Amygdala (tissue), 56 donors: ENCODE data around the gene ACTN2.
A peak's percentile ranks its signal among the peaks of the same experiment; 100 is the strongest.

Source experiments
- DNase-seq, 56 donors: peaks; one replicate each; lab custom pipeline; 2025; lab: John Stamatoyannopoulos, UW

Gene ACTN2

DNA sequence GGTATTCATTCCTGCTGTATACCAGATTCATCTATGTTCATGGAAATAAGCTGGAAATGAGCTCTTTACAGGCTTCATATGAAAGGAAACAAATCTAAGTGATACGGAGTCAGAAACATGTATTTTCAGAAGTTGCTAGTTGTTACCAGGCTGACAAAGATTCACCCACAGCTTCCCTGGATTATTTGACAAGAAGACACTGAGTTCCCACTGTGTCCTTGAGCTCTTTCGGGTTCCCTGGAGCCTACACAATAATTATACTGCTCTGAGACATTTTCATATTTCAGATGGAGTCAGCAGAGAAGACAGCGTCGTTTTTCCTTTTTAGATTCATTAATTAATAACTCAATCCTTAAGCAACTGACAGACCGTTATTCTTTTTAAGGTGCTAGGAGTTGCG lies 79.5 kb downstream of the ACTN2 start:
- DNase-seq: no peak

DNA sequence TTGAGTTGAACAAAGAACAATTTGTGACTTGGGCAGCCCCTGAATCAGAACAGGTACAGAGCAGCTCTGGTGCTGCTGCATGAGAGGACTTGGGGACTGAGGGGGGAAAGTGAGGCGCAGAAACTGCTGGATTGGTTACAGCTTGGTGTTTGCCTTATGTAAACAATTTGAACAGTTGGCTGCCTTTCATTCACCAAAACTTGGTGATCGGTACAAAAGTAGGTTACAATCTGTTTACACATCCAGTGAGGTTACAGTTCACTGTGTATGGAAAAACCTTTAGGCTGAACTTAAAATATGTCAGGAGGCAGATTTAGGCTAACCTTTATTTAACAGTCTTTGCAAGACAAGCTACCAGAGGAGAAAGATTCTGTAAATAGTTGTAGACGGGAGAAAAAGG lies 80.2 kb downstream of the ACTN2 start:
- no peak for DNase-seq

DNA sequence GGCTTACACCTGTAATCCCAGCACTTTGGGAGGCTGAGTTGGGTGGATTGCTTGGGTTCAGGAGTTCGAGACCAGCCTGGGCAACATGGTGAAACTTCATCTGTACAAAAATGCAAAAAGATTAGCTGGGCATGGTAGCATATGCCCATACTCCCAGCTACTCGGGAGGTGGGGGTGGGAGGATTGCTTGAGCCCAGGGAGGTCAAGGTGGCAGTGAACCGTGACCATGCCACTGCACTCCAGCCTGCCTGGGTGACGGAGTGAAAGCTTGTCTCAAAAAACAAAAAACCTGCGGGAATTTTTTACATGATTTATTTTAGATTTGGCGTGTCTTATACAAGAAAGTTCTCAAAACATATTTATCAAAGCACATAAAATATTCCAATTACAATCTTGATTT lies 81.0 kb downstream of the ACTN2 start:
- no peak for DNase-seq

DNA sequence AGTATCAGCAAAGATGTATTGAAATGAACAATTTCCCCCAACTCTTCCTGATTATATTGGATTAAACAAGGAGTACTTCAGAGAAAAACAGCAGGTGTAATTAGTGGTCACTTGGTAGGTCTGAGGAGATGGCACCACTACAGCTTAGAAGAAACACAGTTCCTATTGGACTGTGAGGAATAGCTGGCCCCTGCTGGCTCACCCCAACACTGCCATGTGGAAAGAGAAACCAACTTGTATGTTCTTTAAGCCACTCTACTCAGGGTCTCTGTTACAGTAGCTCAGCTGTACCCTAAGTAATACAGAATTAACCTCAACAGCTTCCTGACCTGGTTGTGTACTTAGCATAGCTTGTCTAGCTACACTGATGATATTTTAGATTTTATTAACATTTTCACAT lies 82.3 kb downstream of the ACTN2 start:
- DNase-seq: no peak

DNA sequence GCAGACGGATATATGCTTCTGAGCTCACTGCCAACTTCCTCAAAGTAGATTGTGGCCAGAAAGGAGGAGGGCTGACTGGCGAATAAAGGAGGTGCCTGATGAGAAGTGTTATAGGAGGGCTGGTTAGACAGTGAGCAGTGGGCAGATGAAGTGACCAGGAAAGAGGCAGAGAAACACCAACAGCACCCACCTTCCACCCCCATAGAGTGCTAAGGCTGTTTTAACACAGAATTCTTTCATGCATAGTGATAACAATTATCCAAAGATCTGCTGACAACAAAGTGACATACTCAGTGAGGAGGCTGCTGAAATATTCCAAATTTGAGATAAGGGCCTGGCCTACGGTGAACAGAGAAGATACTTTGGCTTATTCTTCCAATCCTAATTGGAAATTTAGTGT lies 87.6 kb downstream of the ACTN2 start:
- DNase-seq: no peak

DNA sequence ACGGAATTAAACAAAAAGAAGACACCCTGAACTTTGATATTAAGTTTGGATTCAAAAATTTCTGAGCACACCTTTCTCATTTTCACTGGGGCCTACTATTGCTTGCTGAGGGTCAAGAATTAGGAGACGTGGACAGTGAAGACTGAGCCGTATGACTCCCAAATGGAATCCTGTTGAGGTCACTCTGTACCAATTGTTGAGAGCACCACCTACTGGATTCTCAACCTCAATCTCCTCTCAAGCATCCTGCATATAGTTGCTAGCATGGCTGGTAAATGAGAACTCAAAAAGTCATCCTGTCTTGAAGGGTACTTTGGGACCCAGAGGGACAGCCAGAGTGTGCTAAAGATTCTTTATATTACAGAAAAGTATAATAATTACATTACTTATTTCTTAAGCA lies 88.6 kb downstream of the ACTN2 start:
- no peak for DNase-seq

DNA sequence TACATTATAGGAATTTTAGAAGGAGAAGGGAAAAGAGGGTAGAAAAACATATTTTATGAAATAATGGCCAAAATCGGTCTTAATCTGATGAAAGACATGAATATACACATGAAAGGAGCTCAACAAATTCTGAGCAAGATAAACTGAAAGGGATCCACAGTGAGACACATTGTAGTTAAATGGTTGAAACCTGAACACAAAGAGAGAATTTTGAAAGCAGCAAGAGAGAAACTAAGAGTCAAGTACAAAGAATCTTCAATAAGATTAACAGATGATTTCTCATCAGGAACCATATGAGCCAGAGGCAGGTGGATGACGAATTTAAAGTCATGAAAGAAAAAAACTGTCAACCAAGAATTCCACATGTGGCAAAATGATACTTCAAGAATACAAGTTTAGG lies 93.0 kb downstream of the ACTN2 start:
- no peak for DNase-seq

DNA sequence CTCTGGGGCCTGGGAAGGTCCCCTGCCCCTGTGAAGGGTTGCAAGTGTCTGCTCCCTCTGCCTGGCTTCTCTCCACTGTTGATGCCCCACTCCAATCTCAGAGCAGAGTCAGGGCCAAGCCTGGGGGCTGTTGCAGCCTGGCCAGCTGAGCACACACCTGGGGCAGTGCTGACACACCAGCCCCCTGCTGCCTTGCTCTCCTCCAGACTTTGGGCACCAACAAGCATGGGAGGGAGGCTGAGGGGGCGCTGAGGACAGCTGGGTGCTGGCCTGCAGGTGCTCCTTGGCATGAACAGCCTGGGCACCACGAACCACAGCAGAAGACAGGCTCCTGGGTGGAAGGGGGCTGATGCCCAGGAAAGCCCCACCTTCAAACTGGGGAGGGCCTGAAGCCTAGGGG lies 99.2 kb downstream of the ACTN2 start:
- no peak for DNase-seq

DNA sequence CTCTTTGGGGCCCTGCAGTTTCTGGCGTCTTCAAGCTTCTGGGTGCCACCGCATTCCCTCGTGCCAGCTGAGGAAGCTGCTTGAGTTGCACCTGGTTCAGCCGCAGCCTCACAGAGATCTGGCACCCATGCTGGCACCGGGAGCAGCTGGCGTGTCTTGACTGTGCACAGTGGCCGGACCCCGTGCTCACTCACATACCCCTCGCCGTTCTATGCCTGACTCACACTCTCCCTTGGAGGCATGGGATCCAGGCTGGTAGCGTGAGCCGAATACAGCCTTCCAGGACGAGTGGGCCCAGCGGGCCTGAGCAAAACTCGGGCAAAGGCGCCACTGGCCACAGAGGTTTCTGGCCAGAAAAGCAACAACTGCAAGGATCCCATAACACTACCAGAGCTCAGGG lies 100.2 kb downstream of the ACTN2 start:
- DNase-seq: no peak

DNA sequence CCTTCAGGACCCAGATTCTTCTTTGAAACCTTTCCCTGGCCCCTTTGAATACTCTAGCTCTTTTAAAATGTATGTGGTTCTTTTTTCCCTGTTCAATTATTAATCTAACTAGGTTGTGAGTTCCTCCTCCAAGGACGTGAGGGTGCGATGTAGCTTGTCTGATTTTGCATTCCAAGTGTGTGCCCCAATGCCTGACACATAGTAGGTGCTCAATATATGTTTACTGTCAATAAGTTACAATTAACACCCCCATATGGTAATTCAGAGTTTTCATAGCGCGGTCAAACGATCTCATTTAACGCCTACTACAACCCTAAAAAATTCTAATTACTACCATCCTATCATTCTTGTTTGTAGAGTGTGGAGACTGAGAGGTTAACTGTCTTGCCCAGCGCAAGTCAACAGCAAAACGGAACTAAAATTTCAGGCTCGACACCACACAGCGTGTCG lies 108.3 kb downstream of the ACTN2 start:
- no peak for DNase-seq

DNA sequence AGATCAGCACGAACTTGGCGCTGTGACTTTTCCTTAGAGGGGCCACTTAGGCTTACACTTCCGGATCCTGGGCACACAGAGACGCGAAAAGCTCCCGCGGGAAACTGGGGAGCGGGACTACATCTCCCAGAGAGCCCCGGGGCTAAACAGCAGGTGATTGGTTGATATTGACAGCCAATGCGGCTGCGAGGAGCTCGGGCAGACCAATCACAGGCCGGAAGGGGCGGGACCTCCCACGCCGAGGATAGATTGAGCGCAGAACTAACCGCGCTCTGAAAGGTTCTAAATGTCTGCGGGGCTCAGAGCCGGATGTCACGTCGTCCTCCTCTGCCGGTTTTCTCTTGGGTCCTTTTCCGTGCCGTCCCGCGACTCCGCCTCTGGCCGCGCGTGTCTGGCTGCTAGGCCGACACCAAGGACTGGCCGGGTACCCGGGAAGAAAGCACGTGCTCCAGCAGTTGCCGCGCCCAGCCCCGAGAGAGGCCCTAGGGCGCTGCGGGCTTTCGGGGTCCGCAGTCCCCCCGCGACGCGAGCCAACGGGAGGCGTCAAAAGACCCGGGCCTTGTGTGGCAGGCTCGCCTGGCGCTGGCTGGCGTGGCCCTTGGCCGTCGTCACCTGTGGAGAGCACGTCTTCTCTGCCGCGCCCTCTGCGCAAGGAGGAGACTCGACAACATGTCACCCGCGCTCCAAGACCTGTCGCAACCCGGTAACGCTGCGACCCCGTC lies 108.9 kb downstream of the ACTN2 start, which contains the start of gene MTR:
Gene MTR, plus strand, starts transcription at position 258 of the 722 bp plus-strand sequence. Its CDS starts 412 bp downstream, at position 670.
- DNase-seq: peak; percentile 82 to 99 (median 96)

DNA sequence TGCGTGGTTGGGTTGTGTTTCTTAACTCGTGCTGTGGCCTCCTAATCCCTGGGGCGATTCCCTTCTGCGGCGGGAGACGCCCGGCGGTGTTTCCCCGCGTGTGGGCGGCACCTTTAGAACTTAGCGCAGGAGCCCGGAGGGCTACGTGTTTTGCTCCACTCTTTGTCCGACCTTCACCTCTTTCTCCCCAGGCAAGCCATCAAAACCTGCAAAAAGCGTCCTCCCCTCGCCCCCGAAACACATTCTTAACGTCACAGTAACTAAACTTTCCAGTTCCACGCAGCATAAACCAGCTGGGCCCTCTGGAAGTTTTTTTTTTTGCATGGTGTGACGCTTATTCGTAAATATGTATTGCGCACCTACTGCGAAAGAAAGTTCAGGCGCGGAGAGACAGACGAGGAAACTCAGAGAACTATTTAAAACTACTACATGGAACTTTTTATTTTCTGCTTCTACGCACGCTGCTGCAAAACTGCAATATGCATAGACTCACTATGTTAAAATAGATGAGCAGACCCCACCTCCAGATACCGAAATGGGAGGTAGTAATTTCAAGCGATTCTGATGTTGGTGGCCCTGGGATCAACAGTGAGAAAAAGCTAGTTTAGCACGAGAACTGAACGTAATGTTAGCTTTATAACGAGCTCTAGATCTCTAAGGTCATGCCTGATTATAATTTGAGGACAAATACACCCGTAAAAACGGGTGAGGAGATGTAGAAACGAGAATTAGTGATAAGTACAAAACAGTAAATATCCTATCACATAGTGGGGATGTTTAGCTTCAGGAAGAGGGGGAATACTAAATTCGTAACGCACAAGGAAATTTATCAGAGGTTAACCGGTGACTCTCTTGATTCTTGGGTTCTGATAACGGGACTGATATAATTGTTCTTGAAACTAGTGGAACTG lies 109.7 kb downstream of the ACTN2 start:
- DNase-seq: peak in 4 of 56 donors; percentile 23 to 36 (median 32)

DNA sequence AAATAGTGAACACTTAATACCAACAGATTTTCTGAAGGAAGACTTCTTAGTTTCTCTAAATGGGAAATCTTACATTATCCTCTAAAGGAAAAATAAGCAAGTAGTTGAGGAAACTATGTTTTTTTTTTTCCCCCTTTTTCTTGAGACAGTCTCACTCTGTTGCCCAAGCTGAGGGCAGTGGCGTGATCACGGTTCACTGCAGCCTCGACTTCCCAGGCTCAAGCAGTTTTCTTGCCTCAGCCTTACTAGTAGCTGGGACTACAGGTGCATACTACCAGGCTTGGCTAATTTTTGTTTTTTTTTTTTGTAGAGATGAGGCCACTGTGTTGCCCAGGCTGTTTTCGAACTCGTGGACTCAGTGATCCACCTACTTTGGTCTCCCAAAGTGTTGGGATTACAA lies 112.7 kb downstream of the ACTN2 start:
- DNase-seq: no peak

DNA sequence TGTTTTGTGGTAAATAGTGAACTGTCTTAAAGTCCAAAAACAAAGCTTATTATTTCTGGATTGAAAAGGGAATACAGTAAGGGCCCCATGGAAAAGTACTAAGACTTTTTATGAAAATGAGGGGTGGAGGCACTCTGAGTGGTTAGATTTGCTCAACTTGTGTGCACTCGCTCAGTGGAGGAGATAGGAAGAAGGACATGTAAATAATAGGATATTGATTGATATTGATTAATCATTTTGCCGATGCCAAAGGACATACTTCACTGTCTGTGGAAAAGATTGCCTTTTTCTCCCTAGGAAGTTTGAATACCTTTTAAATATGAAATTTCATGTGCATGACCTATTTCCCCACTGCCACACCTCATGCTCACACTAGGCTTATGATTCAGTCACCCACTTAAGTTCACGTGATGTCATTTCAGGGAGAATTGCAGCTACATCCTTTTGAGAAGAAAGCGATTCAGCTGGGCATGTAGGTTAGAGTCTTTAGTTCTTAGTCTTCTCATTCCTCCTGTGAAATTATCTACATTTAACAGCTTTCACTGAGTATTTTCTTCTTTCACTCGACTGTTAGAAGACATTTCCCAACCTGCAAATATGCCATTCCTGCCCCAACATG lies 113.8 kb downstream of the ACTN2 start:
- no peak for DNase-seq

DNA sequence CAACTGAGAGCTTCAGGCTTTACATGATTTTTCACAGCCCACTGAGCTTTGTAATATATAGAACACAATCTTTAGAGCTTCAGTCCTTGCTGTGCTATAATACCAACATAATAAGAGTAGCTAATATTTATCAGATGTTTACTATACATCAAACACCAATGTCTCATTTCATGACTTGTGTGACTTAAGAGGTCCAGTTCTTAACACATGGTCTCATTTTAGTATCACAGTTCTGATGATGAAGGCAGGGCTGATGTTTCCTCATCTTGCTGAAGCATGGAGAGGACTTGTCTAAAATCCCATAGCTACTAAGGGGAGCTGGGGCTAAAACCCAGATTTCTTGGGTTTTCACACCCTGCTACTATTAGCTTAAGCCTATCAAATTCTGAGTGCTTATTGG lies 114.3 kb downstream of the ACTN2 start:
- DNase-seq: no peak

DNA sequence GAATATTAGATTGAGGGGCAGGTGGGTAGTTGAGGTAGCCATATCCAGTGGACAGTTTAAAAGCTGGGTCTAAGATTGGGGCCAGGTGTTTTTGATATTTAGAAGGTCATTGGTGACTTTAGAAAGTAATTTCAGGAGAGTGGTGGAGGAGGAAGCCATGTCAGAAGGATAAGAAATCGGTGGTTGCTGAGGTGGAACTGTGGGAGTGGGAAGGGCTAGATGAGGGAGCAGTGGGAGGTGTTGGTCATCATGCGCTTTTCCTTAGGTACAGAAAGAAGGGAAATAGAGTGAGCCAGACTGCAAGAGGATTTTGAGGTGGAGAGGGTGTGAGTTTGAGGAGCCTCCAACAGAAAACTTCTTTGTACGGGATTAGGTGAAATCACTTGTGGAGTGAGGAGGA lies 116.0 kb downstream of the ACTN2 start:
- DNase-seq: no peak

DNA sequence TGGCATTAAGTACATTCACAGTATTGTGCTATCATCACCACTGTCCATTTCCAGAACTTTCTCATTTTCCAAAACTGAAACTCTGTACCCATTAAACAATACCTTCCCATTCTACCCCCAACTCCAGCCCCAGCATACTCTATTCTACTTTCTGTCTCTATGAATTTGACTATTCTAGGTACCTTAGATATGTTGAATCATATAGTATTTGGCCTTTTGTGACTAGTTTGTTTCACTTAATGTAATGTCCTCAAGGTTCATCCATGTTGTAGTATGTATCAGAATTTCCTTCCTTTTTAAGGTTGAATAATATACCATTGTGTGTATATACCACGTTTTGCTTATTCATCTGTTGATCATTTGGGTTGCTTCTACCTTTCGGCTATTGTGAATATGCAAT lies 120.3 kb downstream of the ACTN2 start:
- DNase-seq: no peak

DNA sequence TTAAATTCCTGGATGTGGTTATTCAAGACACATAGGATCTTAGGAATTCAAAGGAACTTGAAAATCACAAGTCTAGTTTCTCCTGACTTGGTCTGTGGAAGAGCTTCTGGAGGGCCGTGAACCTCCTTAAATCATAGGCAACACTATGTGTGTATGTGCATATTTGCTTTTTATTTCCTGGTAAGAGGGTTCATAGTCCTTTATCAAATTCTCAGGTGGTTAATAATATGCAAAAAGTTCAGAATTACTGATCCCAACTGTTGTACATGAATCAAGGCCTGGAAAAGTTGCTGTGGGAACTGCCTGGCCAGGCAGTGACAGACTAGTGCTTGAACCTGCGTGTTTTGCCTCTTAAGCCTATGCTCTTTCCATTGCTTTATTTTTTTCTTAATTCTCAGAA lies 121.7 kb downstream of the ACTN2 start:
- DNase-seq: no peak

DNA sequence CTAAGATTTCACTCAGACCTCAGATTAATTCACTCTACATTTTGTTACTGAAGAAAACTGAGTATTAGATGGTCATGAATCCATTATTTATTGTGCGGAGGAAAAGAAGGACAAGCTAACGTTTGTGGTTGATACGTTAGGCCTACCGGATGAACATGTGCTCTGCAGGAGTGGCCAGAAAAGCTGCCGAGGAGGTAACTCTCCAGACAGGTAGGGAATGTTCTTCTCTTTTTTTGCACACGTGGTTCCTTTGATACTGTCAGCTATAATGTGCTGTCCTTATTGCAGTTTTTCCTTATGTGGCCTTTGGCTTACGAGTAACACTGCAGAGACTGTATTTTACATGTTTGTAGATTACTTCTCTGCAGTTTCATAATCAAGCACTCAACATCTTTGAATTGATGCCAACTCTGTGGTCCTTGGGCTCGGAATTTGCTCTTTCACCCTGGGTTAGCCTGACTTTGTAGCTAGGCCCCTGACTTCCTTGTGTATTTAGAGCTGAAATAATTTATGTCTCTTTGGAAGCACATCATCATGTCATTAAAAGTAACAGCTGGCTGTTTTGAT lies 122.3 kb downstream of the ACTN2 start:
- DNase-seq: no peak

DNA sequence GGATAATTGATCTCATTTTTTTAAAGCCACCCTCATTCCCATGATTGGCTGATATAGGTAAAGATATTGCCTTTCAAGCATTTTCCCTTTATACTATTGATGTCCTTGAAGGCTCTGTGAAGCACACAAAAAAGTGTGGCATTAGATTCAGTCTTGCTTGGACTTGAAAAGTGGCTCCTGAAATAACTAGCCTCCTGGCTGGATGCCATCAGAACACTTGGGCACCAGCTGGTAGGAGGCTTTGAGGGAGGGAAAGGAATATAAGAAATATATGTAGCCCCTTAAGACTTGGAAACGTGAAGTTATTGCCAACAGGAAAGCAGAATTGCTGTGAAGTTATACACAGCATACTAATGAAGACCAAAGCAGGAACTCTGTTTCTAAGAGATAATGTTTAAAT lies 122.8 kb downstream of the ACTN2 start:
- peak in 10 of 56 donors; percentile 1 to 21 (median 4) for DNase-seq

DNA sequence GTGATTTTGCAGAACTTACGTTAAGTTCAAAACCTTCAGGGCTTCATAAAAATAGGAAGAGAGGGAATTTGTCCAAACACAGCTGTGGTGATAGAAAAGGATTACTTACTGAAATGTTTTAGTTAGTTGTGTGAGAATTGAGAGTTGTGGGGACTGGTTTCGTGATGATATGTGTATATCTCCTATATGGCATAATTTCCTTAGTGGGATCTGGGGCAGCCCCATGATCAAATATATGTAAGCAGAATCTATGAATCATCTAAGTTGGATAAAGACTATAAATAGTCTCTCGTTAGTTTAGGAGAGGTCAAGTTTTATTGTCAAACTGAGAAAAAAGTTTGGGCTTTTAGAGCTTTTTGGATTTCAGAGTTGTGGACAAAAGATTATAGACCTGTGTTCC lies 123.7 kb downstream of the ACTN2 start:
- no peak for DNase-seq
